Loucy (cell line): ENCODE data around the gene ARHGAP4.

Source experiments
- EZH2phosphoT487 ChIP-seq: fragments of 200-600 bp; IDR thresholded peaks from 2 replicates; pipeline ENCODE4 v1.6.1; 2018; ENCODE audit warnings: antibody characterized with exemption, mild to moderate bottlenecking, moderate library complexity, borderline replicate concordance
- TF ChIP-seq, protein P1 (sequence below): fragments of 200-600 bp; sonication (generic); conservative IDR thresholded peaks from 2 replicates; pipeline ENCODE4 v1.5.1; 2014; ENCODE audit warnings: mild to moderate bottlenecking, antibody characterized with exemption, low read length

- TF ChIP-seq, protein P1, sequence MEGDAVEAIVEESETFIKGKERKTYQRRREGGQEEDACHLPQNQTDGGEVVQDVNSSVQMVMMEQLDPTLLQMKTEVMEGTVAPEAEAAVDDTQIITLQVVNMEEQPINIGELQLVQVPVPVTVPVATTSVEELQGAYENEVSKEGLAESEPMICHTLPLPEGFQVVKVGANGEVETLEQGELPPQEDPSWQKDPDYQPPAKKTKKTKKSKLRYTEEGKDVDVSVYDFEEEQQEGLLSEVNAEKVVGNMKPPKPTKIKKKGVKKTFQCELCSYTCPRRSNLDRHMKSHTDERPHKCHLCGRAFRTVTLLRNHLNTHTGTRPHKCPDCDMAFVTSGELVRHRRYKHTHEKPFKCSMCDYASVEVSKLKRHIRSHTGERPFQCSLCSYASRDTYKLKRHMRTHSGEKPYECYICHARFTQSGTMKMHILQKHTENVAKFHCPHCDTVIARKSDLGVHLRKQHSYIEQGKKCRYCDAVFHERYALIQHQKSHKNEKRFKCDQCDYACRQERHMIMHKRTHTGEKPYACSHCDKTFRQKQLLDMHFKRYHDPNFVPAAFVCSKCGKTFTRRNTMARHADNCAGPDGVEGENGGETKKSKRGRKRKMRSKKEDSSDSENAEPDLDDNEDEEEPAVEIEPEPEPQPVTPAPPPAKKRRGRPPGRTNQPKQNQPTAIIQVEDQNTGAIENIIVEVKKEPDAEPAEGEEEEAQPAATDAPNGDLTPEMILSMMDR: no peak
- TF ChIP-seq EZH2phosphoT487: no peak
Measured at GRCh38 chrX:153929576-153929975, 3.5 kb upstream of the ARHGAP4 start.
